Stimulated activated naive CD8-positive, alpha-beta T cell treated with anti-CD3 and anti-CD28 coated beads, Interleukin-15, amount 100 ng/mL, for 72 hours (primary cell): ENCODE measurements around the gene LGMN.

Experiments
- ATAC-seq: fragments of 150-1000 bp; cut with Tn5 transposase; 2 replicates; pipeline ENCODE4 v1.10.0; 2021; ENCODE audit warnings: mild to moderate bottlenecking, moderate library complexity
- DNase-seq, 2 donors: peaks; one replicate each; pipeline ENCODE4 v3.0.0; 2021 to 2022
- H3K27ac Mint-ChIP-seq, 2 donors: one replicate each; pipeline ENCODE4 v1.8.0; 2022; ENCODE audit warnings: mild to moderate bottlenecking in 2 of 2, mixed read lengths in 2 of 2, moderate library complexity in 2 of 2
- H3K27me3 Mint-ChIP-seq: one replicate; pipeline ENCODE4 v1.8.0; 2022; ENCODE audit warnings: mixed read lengths
- H3K4me1 Mint-ChIP-seq: one replicate; pipeline ENCODE4 v1.8.0; 2022; ENCODE audit warnings: mild to moderate bottlenecking, mixed read lengths
- H3K4me3 Mint-ChIP-seq, 2 donors: one replicate each; pipeline ENCODE4 v1.8.0; 2022; ENCODE audit warnings: mild to moderate bottlenecking in 2 of 2, mixed read lengths in 2 of 2, moderate library complexity in 1 of 2
- H3K9me3 Mint-ChIP-seq, 2 donors: one replicate each; pipeline ENCODE4 v1.8.0; 2022; ENCODE audit warnings: mixed read lengths in 2 of 2

LGMN gene

DNA sequence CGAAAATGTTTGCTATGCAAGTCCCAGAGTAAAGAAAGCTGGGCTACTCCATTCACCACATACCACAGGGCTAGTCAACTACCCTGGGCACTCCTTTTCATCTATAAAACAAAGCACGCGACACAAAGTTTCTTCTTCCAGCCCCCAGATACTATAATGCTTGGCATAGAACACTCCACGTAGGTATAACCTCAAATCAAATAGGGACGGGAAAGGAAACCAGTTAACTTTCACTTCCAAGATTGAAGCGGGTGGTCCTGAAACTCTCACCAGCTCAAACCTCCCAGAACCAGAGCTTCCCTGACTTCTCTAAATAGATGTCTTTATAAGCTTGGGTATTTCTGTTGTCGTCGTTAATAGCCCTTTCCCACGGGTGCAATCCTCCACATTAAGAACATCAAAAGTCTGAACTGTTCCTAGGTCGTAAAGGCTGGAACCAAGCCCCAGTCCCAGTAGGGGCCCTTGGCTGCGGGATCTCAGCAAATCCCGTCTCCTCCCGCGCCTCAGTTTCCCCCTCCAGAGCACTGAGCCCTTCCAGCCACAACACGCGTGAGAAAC, 647 bp downstream of the LGMN start:
- H3K9me3 Mint-ChIP-seq, result no peaks in the 10 kb centered on the region
- peak; percentile 41 for ATAC-seq
- no peak overlapping the region for H3K27ac Mint-ChIP-seq

DNA sequence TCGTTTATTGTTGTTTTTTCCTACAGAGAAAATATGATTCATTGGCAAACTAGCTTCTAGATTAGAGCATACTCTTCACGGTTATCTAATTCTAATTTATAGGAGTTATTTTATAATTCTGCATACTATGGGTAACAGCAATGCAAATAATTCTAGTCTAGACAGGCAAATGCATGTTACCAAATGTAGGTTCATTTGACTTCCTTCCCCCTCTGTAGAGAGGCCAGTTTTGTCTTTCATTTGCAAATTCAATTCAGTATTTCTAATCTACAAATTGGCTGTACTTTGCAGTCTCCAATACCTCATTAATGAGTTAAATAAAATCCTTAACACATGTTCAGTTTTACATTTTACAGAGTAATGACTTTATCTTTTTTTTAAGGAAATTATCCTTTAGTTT, 4.2 kb downstream of the LGMN start:
- ATAC-seq (no peak), DNase-seq (no peak)
- Mint-ChIP-seq H3K27me3 (peaks cover 37% of the 10 kb centered on the region), H3K4me1 (peaks cover 24% of the 10 kb centered on the region), H3K9me3 (no peaks in the 10 kb centered on the region), H3K27ac (no peak overlapping the region), H3K4me3 (no peak overlapping the region)

More for the DNA sequence above, 647 bp downstream of the LGMN start:
- Mint-ChIP-seq H3K4me1 (peaks cover 52% of the 10 kb centered on the region), H3K4me3 (peak overlapping the region; percentile 80 to 84), H3K27me3 (peaks cover 44% of the 10 kb centered on the region)
- DNase-seq, result no peak

DNA sequence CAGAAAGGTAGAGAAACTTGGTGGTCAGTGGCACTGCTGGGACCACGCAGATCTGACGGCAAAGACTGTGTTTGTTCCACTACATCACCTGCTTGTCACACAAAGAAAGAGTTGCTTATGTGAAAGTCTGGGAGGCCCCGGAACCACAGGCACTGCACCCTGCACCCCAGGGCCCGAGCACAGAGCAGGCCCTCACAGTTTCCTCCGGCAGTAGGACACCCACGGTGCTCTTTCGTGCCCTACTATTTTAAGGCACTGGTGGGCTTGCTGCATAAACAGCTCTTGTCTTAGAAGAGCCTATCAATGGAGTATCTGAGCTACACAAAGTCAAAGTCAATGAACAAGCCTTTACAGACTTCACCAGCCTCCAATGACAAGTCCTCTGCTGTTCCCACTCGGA, 8.0 kb downstream of the LGMN start:
- Mint-ChIP-seq H3K27ac (no peak overlapping the region), H3K4me1 (peaks cover 19% of the 10 kb centered on the region), H3K4me3 (no peak overlapping the region), H3K27me3 (peaks cover under 1% of the 10 kb centered on the region), H3K9me3 (no peaks in the 10 kb centered on the region)
- DNase-seq (no peak), ATAC-seq (no peak)

DNA sequence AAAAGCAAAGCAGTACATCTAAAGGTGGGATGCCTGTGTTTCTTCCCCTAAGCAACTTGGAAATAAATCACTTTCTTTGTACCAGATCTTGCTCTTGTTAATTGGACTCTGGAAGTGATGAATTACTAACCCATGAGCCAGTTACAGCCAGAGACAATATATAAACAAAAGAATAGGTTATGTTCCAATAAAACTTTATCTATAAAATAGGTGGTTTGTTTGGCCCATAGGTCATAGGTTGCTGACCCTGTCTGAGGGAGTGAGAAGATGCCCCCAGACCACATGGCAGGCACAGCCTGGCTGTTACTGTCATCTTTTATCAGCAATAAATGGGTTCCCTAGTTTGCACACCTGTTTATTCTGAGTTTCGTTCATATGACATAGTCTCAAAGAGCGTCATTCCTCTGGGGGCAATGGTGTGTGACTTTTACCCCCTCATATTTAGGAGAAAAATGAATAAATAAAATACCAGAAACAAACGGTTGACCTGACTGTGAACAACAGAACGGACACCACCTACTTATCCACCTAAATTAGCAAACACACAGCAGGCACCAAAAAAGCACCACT, 10.7 kb downstream of the LGMN start:
- ATAC-seq (no peak), DNase-seq (no peak)
- Mint-ChIP-seq H3K27ac (no peak overlapping the region), H3K27me3 (no peaks in the 10 kb centered on the region), H3K4me1 (peaks cover 24% of the 10 kb centered on the region), H3K9me3 (no peaks in the 10 kb centered on the region), H3K4me3 (no peak overlapping the region)

DNA sequence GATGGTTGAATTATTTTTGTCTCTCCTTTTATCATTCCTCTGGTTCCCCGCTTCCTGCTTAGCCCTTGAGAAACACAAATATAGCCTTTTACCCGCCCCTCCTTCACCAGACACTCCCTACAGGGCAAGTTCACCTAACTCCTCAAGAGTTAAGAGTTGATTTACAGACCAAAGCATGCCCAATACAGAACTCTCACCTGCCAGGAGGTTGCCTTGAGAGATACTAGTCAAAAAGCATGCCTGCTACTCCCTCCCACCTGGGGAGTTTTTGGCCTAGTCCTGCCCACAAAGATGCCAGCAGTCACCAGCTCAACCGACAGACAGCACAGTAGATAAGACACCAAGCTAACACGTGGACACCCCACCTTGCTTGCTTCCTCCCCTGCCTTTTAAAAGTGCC, 11.2 kb downstream of the LGMN start:
- ATAC-seq (no peak), DNase-seq (no peak)
- Mint-ChIP-seq H3K4me3 (peak overlapping the region in 1 of 2 donors; percentile 1), H3K27me3 (no peaks in the 10 kb centered on the region), H3K9me3 (no peaks in the 10 kb centered on the region), H3K27ac (peak overlapping the region in 1 of 2 donors; percentile 1), H3K4me1 (peaks cover 27% of the 10 kb centered on the region)

DNA sequence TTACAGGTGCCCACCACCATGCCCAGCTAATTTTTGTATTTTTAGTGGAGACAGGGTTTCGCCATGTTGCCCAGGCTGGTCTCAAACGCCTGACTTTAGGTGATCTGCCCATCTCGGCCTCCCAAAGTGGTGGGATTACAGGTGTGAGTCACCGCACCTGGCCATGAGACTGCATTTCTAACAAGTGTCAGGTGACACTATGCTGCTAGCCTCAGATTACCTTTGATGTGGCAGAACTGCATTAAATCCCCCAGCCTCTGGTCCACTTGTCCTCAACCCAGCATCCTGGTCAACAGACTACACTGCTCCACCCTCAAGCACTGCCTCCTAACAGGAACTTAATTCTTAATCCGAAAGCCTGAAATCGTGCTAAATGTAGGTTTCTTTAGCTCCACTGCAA, 13.1 kb downstream of the LGMN start:
- Mint-ChIP-seq H3K27me3 (peaks cover 8% of the 10 kb centered on the region), H3K27ac (no peak overlapping the region), H3K9me3 (peaks cover 0 to 7% of the 10 kb centered on the region in 2 donors), H3K4me3 (no peak overlapping the region), H3K4me1 (peaks cover 28% of the 10 kb centered on the region)
- ATAC-seq (no peak), DNase-seq (no peak)

DNA sequence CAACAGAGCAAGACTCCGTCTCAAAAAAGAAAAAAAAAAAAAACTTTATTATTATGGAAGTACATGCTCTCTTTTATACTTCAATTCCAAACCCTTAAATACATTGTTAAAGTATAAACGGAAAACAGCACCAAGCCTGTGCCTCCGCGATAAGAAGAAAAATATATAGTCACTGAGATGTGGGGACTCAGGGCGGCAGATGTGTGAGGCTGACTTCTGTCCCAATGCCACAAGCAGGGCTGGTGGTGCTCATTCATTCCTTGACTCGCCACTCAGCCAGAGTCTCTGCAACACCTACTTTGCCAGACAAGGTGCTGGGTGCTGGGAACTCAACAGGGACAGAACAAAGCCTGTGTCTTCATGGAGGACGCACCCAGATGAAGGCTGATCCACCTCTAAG, 13.8 kb downstream of the LGMN start:
- H3K4me3 Mint-ChIP-seq, result no peak overlapping the region
- no peak overlapping the region for H3K27ac Mint-ChIP-seq
- peaks cover 0 to 7% of the 10 kb centered on the region in 2 donors for H3K9me3 Mint-ChIP-seq
- H3K4me1 Mint-ChIP-seq, result peaks cover 35% of the 10 kb centered on the region
- no peak for DNase-seq
- peaks cover 8% of the 10 kb centered on the region for H3K27me3 Mint-ChIP-seq
- no peak for ATAC-seq

DNA sequence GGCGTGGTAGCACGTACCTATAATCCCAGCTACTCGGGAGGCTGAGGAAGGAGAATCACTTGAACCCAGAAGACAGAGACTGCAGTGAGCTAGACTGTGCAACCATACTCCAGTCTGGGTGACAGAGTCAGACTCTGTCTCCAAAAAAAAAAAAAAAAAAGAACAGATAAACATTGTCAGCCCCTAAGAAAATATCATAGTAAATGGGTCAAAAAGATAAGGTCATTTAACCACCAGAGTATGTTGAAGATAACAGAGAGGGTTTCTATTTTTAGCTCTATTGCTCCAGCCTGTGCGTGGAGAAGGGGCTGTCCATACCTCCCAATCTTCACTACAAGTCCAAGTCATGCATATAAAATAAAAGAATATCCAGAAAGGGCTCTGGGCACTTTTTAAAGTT, 15.4 kb downstream of the LGMN start:
- peaks cover 0 to 7% of the 10 kb centered on the region in 2 donors for H3K9me3 Mint-ChIP-seq
- DNase-seq (no peak), ATAC-seq (no peak)
- peaks cover 46% of the 10 kb centered on the region for H3K4me1 Mint-ChIP-seq
- H3K27me3 Mint-ChIP-seq, result peaks cover 8% of the 10 kb centered on the region
- H3K4me3 Mint-ChIP-seq, result no peak overlapping the region
- H3K27ac Mint-ChIP-seq, result no peak overlapping the region

DNA sequence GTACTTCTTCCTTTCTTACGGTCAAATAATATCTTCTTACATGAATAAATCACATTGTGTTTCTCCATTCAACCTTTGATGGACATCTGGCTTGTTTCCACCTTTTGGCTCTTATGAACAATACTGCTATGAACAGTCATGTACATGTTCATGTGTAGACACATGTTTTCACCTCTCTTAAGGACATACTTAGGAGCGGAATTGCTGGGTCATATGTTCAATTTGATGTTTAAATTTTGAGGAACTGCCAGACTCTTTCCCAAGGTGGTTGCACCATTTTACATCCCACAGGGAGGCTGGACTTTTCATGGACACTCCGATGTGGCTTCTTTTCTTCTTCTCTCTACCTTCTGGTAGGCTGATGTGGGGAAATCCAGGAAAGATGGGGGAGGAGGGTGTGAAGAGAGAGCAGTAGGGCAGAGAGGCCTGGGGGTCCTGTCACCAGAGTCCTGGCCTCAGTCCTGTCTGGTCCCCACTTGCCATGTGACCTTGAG, 16.8 kb downstream of the LGMN start:
- ATAC-seq, result no peak
- H3K27me3 Mint-ChIP-seq, result peaks cover 15% of the 10 kb centered on the region
- no peak overlapping the region for H3K27ac Mint-ChIP-seq
- H3K4me3 Mint-ChIP-seq, result no peak overlapping the region
- H3K9me3 Mint-ChIP-seq, result peaks cover 0 to 7% of the 10 kb centered on the region in 2 donors
- no peak for DNase-seq
- peaks cover 37% of the 10 kb centered on the region for H3K4me1 Mint-ChIP-seq

DNA sequence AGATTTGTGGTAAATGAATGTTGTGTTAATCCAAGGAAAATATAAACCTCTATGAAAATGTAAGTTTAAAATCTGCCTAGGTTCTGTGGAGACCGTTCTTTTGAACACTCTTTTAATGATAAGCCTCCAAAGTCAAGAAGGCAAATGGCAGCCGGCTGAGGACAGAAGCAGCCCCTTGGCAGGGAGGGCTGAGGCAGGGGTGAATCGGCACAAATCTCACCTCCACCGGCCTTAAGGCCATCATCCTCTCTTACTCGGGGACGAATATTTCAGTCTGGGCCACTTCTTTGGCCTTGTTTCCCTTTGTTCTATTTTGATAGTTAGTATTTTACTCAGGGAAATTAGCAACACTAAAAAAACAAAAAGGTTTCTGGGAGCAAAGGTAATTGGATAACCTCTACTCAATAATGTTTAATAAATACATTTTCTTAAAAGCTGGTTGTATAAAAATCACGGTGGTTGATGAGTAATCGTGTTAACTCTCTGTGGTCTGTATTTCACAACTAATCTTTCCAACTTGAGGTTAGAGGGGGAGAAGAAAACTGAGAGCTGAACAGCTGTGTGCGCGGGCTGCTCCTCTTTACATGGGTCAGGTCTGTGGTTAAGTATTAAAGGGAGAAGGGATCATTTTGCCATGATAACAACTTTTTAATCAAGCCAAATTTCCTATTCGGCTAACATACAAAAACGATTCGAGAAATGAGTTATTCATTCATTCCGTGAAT, 18.6 kb downstream of the LGMN start:
- ATAC-seq, result peak; percentile 90
- Mint-ChIP-seq H3K27ac (no peak overlapping the region), H3K4me3 (no peak overlapping the region), H3K27me3 (peaks cover 18% of the 10 kb centered on the region), H3K4me1 (peaks cover 32% of the 10 kb centered on the region), H3K9me3 (peaks cover 0 to 7% of the 10 kb centered on the region in 2 donors)
- DNase-seq, result peak in 1 of 2 donors; percentile 44

DNA sequence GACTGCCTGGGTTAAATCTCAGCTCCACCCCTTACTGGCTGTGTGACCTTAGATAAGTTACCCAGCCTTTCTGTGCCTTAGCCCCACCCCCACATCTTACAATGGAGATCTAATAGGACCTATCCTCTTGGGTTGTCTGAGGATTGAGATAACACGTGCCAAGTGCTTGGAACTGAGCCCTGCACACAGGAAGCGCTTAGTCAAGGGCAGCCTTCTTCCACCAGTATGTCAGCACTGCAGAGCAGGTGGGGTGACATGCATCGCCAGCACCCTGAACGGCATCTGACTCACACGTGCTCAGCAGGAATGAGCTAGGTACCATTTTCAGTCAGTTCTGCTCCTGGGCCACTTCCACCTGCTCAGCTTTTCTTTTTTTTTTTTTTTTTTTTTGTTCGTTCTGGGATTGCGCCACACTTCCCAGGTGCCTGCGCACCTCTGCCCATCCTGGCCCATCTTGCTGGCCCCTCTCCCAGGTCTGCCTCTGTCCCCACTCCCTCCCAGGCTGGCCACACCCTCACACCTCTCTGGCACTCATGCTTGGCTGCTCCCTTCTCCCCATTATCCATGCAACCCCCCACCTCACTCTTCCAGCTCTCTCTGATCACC, 19.6 kb downstream of the LGMN start:
- ATAC-seq (peak; percentile 80), DNase-seq (peak in 1 of 2 donors; percentile 42)
- H3K27me3 Mint-ChIP-seq, result peaks cover 22% of the 10 kb centered on the region
- H3K9me3 Mint-ChIP-seq, result peaks cover 0 to 7% of the 10 kb centered on the region in 2 donors
- H3K4me1 Mint-ChIP-seq, result peaks cover 32% of the 10 kb centered on the region
- no peak overlapping the region for H3K27ac Mint-ChIP-seq
- H3K4me3 Mint-ChIP-seq, result no peak overlapping the region

DNA sequence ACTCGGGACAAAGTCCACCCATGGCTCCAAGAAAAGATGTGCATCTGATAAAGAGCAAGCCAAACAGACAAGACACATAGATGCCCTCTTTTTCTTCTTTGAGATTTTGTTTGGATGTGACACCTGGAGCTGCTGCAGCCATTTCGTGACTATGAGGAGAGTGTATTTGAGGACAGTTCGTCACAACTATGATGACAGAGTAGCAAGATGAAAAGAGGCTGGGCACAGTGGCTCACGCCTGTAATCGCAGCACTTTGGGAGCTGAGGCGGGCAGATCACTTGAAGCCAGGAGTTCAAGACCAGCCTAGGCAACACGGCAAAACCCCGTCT, 21.5 kb downstream of the LGMN start:
- no peak overlapping the region for H3K27ac Mint-ChIP-seq
- peaks cover 26% of the 10 kb centered on the region for H3K4me1 Mint-ChIP-seq
- H3K4me3 Mint-ChIP-seq, result no peak overlapping the region
- peaks cover 21% of the 10 kb centered on the region for H3K27me3 Mint-ChIP-seq
- ATAC-seq (no peak), DNase-seq (no peak)
- peaks cover 0 to 7% of the 10 kb centered on the region in 2 donors for H3K9me3 Mint-ChIP-seq

DNA sequence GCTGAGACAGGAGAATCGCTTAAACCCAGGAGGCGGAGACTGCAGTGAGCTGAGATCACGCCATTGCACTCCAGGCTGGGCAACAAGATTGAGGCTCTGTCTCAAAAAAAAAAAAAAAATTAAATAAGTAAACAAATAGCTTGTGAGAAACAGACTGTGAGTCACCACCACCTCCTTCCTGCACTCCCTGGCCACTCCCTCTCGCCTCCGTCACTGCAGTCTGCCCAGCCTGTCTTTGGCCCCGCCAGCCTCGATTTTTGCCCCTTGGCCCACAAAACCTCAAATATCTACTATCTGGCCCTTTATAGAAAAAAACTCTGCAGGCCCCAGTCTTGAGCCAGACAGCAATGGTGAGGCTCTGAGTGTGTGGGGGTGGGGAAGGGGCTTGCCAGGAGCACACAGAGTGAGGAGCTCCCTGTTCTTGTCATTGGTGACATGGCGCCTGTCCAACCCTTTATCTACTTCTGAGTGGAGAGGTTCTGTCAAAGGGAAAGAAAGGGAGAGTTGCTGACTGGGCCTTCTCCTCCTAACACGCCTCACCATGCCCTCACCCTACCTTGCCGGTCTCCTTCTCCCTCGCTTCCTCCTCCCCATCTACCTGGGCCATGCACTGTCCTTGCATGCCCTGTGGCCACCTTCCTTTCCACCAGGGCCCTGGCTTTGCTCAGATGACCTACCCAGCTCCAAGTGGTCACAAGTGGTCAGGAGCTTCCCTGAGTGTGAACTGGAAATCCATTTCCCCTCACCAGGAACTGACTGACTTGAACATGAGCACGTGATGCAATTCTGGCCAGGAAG, 22.1 kb downstream of the LGMN start:
- peaks cover 0 to 2% of the 10 kb centered on the region in 2 donors for H3K9me3 Mint-ChIP-seq
- DNase-seq (no peak), ATAC-seq (peak; percentile 53)
- peaks cover 16% of the 10 kb centered on the region for H3K27me3 Mint-ChIP-seq
- no peak overlapping the region for H3K4me3 Mint-ChIP-seq
- H3K27ac Mint-ChIP-seq, result no peak overlapping the region
- peaks cover 26% of the 10 kb centered on the region for H3K4me1 Mint-ChIP-seq

DNA sequence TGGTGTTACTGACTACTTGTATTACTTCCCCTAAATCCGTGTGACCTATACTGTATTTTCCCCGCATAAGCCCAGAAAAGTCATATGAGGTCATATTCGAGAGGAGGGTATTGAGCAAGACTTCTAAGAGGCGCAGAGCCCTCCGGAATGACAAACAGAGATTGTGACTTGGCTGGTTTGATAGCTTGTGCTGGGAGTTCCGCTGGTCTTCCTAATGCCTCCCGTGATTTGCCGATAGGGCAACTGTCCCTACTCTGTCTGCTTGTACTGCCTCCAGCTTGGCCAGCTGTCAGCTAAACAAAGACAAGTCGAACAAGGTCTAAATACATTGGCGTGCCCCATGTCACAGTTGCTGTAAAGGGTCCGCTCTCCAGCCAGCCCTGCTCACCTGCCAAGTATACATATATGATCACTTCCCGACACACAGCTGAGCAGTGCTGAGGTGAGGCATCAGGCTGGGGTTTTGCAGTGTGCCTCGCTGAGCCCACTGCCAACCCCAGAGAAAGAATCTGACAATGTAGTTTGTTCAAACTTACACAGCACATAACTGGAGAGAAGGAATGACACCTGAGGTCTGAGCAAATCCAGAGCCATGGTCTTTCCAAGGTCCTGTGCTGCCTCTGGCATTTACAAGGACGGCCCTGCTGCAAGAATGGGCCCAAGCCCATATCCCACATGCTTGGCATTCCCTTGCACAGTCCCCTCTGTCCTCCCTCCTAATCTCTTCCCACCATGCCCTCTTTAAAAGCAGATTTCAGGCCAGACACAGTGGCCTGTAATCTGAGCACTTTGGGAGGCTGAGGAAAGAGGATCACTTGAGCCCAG, 23.7 kb downstream of the LGMN start:
- Mint-ChIP-seq H3K27me3 (peaks cover 14% of the 10 kb centered on the region), H3K4me1 (peaks cover 20% of the 10 kb centered on the region), H3K9me3 (no peaks in the 10 kb centered on the region), H3K27ac (peak overlapping the region; percentile 5 to 12), H3K4me3 (no peak overlapping the region)
- DNase-seq (no peak), ATAC-seq (no peak)

DNA sequence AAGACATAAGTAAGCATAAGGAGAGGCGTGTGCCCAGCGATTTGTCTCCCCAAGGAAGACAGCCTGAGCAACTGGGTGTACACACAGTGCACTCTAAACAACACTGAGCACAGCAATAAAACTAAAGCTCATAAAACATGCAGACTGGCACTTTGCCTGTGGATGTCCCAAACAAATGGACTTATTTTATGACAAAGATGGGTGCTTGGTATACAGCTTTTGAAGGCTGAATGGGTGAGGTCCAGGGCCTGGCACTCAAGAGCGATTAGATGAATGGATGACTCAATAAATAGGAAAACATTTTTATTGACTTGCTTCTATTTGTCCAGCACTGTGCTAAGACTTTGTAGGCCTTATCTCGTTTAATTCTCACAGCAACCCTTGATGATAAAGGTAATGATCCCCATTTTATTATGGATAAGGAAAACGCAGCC, 28.5 kb downstream of the LGMN start:
- Mint-ChIP-seq H3K4me3 (no peak overlapping the region), H3K9me3 (no peaks in the 10 kb centered on the region), H3K27ac (no peak overlapping the region), H3K27me3 (peaks cover 5% of the 10 kb centered on the region), H3K4me1 (no peaks in the 10 kb centered on the region)
- ATAC-seq (no peak), DNase-seq (no peak)
